HUES6 (cell line): ENCODE measurements around the gene TNXB.

Experiments used
- H3K27ac ChIP-seq: 2 replicates; pipeline ENCODE4 v1.7.0; 2013; ENCODE audit warnings: low read depth, mild to moderate bottlenecking, low read length, inconsistent platforms
- H3K27me3 ChIP-seq: 2 replicates; pipeline ENCODE4 v1.6.1; 2013; ENCODE audit warnings: low read length; ENCODE audit not compliant: control insufficient read depth, insufficient read depth
- H3K36me3 ChIP-seq: 2 replicates; pipeline ENCODE4 v1.6.1; 2013; ENCODE audit warnings: low read length; ENCODE audit not compliant: control insufficient read depth, insufficient read depth
- H3K4me1 ChIP-seq: 2 replicates; pipeline ENCODE4 v1.6.1; 2013; ENCODE audit warnings: low read length; ENCODE audit not compliant: control insufficient read depth, insufficient read depth
- H3K4me3 ChIP-seq: 2 replicates; pipeline ENCODE4 v1.5.1; 2013; ENCODE audit warnings: low read depth, low read length
- H3K9ac ChIP-seq: one replicate; pipeline ENCODE4 v1.6.1; 2013; ENCODE audit warnings: mild to moderate bottlenecking, low read length
- H3K9me3 ChIP-seq: 2 replicates; pipeline ENCODE4 v1.6.1; 2013; ENCODE audit warnings: low read depth, low read length; ENCODE audit not compliant: control insufficient read depth, insufficient read depth

Gene TNXB

GRCh38 chr6:32095338-32096086 is 13.6 kb downstream of the TNXB start:
- Histone ChIP-seq H3K4me3 (no peak overlapping the region; the same call in 1 of the 2 replicates), H3K9me3 (no peaks in the 10 kb centered on the region), H3K27me3 (peaks cover 42% of the 10 kb centered on the region)

GRCh38 chr6:32092760-32093497 is 16.2 kb downstream of the TNXB start:
- Histone ChIP-seq H3K9ac (no peak overlapping the region), H3K27me3 (peaks cover 36% of the 10 kb centered on the region)

More at GRCh38 chr6:32095338-32096086, 13.6 kb downstream of the TNXB start:
- Histone ChIP-seq H3K4me1 (no peaks in the 10 kb centered on the region), H3K27ac (no peak overlapping the region), H3K9ac (no peak overlapping the region), H3K36me3 (no peaks in the 10 kb centered on the region)

GRCh38 chr6:32089082-32089828 is 19.9 kb downstream of the TNXB start:
- Histone ChIP-seq H3K36me3 (no peaks in the 10 kb centered on the region), H3K9ac (no peak overlapping the region), H3K4me1 (peaks cover 9% of the 10 kb centered on the region; the same call in 1 of the 2 replicates), H3K27me3 (peaks cover 21% of the 10 kb centered on the region), H3K9me3 (no peaks in the 10 kb centered on the region), H3K27ac (no peak overlapping the region), H3K4me3 (no peak overlapping the region)

More at GRCh38 chr6:32092760-32093497, 16.2 kb downstream of the TNXB start:
- Histone ChIP-seq H3K27ac (no peak overlapping the region), H3K4me3 (no peak overlapping the region), H3K4me1 (no peaks in the 10 kb centered on the region; the same call in 1 of the 2 replicates), H3K9me3 (no peaks in the 10 kb centered on the region), H3K36me3 (no peaks in the 10 kb centered on the region)

DNA sequence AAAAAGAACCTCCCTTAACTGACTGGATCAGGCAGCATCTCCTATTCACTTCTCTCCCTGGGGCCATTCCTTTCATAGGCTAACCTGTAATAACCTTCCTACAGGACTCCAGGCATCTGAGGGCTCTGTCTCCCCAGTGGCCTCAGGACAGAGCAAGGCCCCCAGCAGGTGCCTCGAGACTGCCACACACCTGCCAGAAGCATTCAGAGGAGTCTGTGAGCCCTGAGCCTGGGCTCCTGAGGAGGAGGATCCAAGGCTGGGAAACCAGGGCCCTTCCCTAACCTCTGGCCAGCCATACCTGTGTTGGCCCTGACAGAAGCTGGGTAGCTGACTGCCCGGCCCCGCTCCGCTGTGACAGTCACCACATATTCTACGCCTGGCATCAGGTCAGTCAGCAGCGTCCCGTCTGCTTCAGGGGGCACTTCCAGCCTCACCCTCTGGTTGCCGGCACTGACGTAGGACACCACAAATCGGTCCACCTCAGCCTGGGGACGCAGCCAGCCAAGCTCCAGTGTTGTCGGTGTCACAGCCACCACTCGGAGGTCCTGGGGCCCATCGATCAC is 20.6 kb downstream of the TNXB start:
- Histone ChIP-seq H3K4me3 (no peak overlapping the region), H3K9me3 (no peaks in the 10 kb centered on the region)

DNA sequence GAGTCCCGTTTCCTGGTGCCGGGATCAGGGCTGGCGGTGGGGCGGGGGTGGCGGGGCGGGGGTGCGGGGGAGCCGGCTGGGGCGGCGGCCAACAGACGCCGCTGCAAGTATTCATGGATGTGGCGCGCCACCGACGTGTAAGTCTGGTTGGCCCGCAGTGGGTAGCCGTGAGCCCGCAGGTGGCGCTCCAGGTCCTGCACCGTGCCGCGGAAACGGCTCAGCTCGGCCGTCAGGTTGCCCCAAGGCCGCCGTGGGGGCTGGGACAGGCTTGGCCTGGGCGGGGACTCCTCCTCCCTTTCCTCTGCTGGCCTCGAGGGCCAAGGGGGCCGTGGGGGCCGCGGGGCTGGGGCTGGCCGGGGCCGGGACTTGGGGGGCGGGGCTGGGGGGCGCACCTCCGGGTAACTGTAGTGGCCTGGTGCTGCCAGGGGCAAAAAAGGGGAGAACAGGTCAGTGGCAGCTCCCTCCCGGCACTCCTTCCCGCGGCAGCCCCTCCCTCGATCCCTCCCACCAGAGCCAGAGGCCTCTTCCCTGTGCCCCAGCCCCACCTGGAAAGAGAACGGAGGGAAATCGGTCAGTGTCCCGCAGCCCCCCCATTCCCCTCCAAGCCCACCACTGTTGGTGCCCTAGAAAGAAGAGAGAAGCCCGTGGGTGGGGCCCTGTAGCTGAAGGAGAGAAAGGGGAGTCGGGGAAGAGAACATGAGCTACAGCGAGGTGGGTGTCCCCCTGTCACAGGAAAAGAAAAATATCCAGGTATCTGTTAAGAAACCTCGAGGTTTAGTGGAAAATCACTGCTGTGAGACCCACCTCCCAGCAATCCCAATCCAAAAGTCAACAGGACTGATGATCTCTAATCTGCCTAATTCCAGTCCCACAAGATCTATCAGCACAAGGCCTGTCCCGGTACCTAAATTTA is 21.3 kb downstream of the TNXB start:
- no peaks in the 10 kb centered on the region for H3K36me3 ChIP-seq
- H3K9me3 ChIP-seq, result no peaks in the 10 kb centered on the region
- H3K27me3 ChIP-seq, result peaks cover 21% of the 10 kb centered on the region
- peaks cover 9% of the 10 kb centered on the region; the same call in 1 of the 2 replicates for H3K4me1 ChIP-seq
- no peak overlapping the region for H3K9ac ChIP-seq
- peak overlapping the region; percentile 42 for H3K4me3 ChIP-seq
- H3K27ac ChIP-seq, result no peak overlapping the region

More for the DNA sequence above, 20.6 kb downstream of the TNXB start:
- no peak overlapping the region for H3K9ac ChIP-seq
- H3K27ac ChIP-seq, result no peak overlapping the region
- peaks cover 9% of the 10 kb centered on the region; the same call in 1 of the 2 replicates for H3K4me1 ChIP-seq
- peaks cover 21% of the 10 kb centered on the region for H3K27me3 ChIP-seq
- no peaks in the 10 kb centered on the region for H3K36me3 ChIP-seq

GRCh38 chr6:32086661-32087573 is 22.2 kb downstream of the TNXB start:
- no peak overlapping the region for H3K27ac ChIP-seq
- H3K9ac ChIP-seq, result no peak overlapping the region
- H3K36me3 ChIP-seq, result no peaks in the 10 kb centered on the region
- H3K4me3 ChIP-seq, result peak overlapping the region; percentile 38; the same call in 1 of the 2 replicates
- no peaks in the 10 kb centered on the region for H3K9me3 ChIP-seq
- peaks cover 21% of the 10 kb centered on the region for H3K27me3 ChIP-seq
- H3K4me1 ChIP-seq, result peaks cover 9% of the 10 kb centered on the region; the same call in 1 of the 2 replicates

DNA sequence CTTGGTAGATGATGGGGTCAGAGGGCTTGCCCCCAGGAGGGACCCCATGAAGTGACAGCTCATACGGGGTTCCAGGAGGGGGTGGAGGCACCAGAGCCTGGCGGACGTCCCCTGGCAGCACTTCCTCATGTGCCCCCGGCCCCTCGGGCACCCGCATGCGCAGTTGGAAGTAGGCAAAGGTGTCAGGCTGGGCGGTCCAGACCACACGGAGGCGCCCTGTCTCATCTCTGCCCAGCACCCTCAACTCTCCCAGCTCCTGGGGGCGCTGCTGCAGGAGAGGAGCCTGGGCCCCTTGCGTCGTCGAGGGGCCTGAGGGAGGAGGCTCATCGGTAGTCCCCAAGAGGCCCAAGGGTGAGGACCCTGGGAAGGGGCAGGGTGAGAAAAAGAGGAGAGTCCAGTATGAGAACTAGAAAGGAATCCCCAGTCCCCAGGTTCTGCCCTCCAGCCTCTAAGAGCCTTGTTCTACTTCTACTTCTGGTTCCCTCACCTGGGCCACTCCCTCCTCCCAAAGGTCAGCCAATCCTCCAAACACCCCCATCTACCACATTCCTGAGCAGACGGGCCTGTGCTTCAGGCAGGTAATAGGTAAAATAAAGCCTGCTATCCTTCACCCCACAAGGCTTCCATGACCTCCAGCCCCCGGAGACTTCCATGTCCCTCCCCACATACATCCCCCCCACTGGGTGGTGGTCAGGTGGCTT is 23.2 kb downstream of the TNXB start:
- no peak overlapping the region for H3K4me3 ChIP-seq
- no peak overlapping the region for H3K27ac ChIP-seq
- H3K4me1 ChIP-seq, result peaks cover 11% of the 10 kb centered on the region; the same call in 1 of the 2 replicates
- H3K27me3 ChIP-seq, result peaks cover 21% of the 10 kb centered on the region
- H3K36me3 ChIP-seq, result no peaks in the 10 kb centered on the region
- no peak overlapping the region for H3K9ac ChIP-seq
- H3K9me3 ChIP-seq, result no peaks in the 10 kb centered on the region

- Histone ChIP-seq H3K4me1 (peaks cover 14% of the 10 kb centered on the region; the same call in 1 of the 2 replicates), H3K36me3 (no peaks in the 10 kb centered on the region), H3K9ac (no peak overlapping the region), H3K27me3 (peaks cover 21% of the 10 kb centered on the region), H3K9me3 (no peaks in the 10 kb centered on the region), H3K4me3 (no peak overlapping the region), H3K27ac (no peak overlapping the region)
Measured at GRCh38 chr6:32084780-32085179, 24.4 kb downstream of the TNXB start.
